Keratinocyte (primary cell): ENCODE results near the gene CASP9. TPM values are rescaled to one million over a fixed set of nuclear protein-coding genes. Genes with fewer than 3 reads are reported as not detected.
"Not testable (repeated sequence)": the region's sequence is repeated elsewhere in the genome, so short reads cannot be mapped to it uniquely, and the experiment has no call there.

Source experiments
- DNase-seq: peaks from one replicate; pipeline ENCODE4 v3.0.0-alpha.2; 2011; ENCODE audit warnings: low read depth, missing footprints, low spot score
- FAIRE-seq: peaks from 2 replicates; lab custom pipeline; 2011; peaks lifted over from hg19 to GRCh38; lab: Jason Lieb, UNC
- H2AFZ ChIP-seq: 2 replicates; pipeline ENCODE4 v1.6.0; 2012; ENCODE audit warnings: low read length, control low read depth, inconsistent platforms; ENCODE audit not compliant: control insufficient read depth
- H3K27ac ChIP-seq: 2 replicates; pipeline ENCODE4 v1.5.1; 2011; ENCODE audit warnings: low read length; ENCODE audit not compliant: control insufficient read depth, insufficient read depth
- H3K27me3 ChIP-seq: 3 replicates; pipeline ENCODE4 v1.6.0; 2011; ENCODE audit warnings: low read length; ENCODE audit not compliant: control insufficient read depth, insufficient read depth; ENCODE audit errors: extremely low read depth
- H3K36me3 ChIP-seq, 2 experiments: 2 replicates in 1 of 2; 3 replicates in 1 of 2; pipeline ENCODE4 v1.5.1; 2011; ENCODE audit warnings: low read length in 2 of 2, mild to moderate bottlenecking in 1 of 2; ENCODE audit not compliant: control insufficient read depth in 2 of 2, insufficient read depth in 2 of 2; ENCODE audit errors: extremely low read depth in 1 of 2
- H3K4me1 ChIP-seq: 3 replicates; pipeline ENCODE4 v1.5.1; 2011; ENCODE audit warnings: low read length; ENCODE audit not compliant: control insufficient read depth, insufficient read depth; ENCODE audit errors: extremely low read depth
- H3K4me2 ChIP-seq: 3 replicates; pipeline ENCODE4 v1.6.0; 2011; ENCODE audit warnings: low read depth, low read length; ENCODE audit not compliant: control insufficient read depth, insufficient read depth; ENCODE audit errors: extremely low read depth
- H3K4me3 ChIP-seq, 3 experiments: fragments of 200-600 bp in 1 of 3; sonication (generic) in 1 of 3; 2 replicates in 2 of 3; 3 replicates in 1 of 3; pipeline ENCODE4 v1.5.1; 2011 to 2016; ENCODE audit warnings: low read length in 3 of 3, mild to moderate bottlenecking in 3 of 3, control low read depth in 2 of 3, inconsistent platforms in 1 of 3, low read depth in 1 of 3, mixed read lengths in 1 of 3, mixed run types in 1 of 3, moderate library complexity in 1 of 3; ENCODE audit not compliant: control insufficient read depth in 2 of 3, insufficient read depth in 2 of 3; ENCODE audit errors: extremely low read depth in 1 of 3
- H3K79me2 ChIP-seq: 2 replicates; pipeline ENCODE4 v1.6.0; 2012; ENCODE audit warnings: low read length; ENCODE audit not compliant: control insufficient read depth, insufficient read depth
- H3K9ac ChIP-seq: 3 replicates; pipeline ENCODE4 v1.6.0; 2011; ENCODE audit warnings: low read length; ENCODE audit not compliant: control insufficient read depth, insufficient read depth; ENCODE audit errors: extremely low read depth
- H3K9me1 ChIP-seq: 3 replicates; pipeline ENCODE4 v1.6.0; 2011; ENCODE audit warnings: low read length; ENCODE audit not compliant: control insufficient read depth, insufficient read depth; ENCODE audit errors: extremely low read depth
- H3K9me3 ChIP-seq: 2 replicates; pipeline ENCODE4 v1.5.1; 2012; ENCODE audit warnings: low read depth, low read length; ENCODE audit not compliant: control insufficient read depth
- H4K20me1 ChIP-seq: 3 replicates; pipeline ENCODE4 v1.6.0; 2011; ENCODE audit warnings: low read length; ENCODE audit not compliant: control insufficient read depth, insufficient read depth; ENCODE audit errors: extremely low read depth
- EZH2 ChIP-seq: IDR thresholded peaks from one replicate; pipeline ENCODE4 v1.6.1; 2012; ENCODE audit warnings: inconsistent platforms, mild to moderate bottlenecking, low read length, moderate library complexity
- dilution Hi-C: fragments of 300-500 bp; cut with MboI; formaldehyde crosslinking; loops from one replicate; pipeline ENCODE4 v1.7.0; 2020; ENCODE audit warnings: low sequenced_read_pairs; ENCODE audit not compliant: extremely low pct_ligation_motif_present
- polyA plus RNA-seq, 5 experiments: library from polyadenylated mRNA; depleted of rRNA in 3 of 5; stranded (reverse) in 3 of 5; stranded (forward) in 1 of 5; unstranded in 1 of 5; fragments of >200 nt; gene quantifications; 1 replicate in 1 of 5; 2 replicates in 3 of 5; 3 replicates in 1 of 5; pipeline versions ENCODE4 v1.2.1 to v1.2.3, GENCODE V29; 2011 to 2012; ENCODE audit warnings: missing spikeins in 2 of 5, low read depth in 1 of 5, low replicate concordance in 1 of 5
- TF ChIP-seq, protein P1 (sequence below), 3 experiments: IDR thresholded peaks in 1 of 3; conservative IDR thresholded peaks in 1 of 3; optimal IDR thresholded peaks in 1 of 3; 2 replicates in 2 of 3; 3 replicates in 1 of 3; pipeline versions ENCODE3 to v1.5.1; 2011; ENCODE audit warnings: low read length in 3 of 3, mild to moderate bottlenecking in 3 of 3, moderate library complexity in 2 of 3, control low read depth in 1 of 3, inconsistent platforms in 1 of 3; ENCODE audit not compliant: insufficient read depth in 2 of 3; ENCODE audit errors: extremely low read depth in 1 of 3

The CASP9 gene
- polyA plus RNA-seq, 1 donor (not counting 4 experiments of a cell fraction or from before 2014, with no cell fraction given), result 4.4 TPM

DNA sequence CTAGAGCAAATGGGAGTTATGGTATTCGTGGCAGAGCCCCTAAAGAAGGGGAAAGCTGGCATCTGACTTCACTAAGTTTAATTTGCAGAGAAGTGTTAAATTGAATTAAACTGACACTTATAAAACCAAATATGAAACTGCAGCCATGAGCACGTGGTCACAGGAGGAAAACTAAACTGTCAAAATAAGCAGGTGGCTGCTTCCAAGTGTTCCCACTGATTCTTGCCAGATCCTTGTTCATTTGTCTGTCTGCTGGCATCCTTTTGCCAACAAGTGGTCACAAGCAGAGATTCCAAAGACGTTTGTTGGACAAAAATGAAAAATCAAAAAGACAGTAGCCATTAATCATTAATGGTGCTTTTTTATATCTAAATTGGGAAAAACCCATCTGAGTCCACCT, 54.7 kb downstream of the CASP9 start:
- Histone ChIP-seq H3K27ac (no peak overlapping the region), H2AFZ (no peak overlapping the region), H3K9ac (no peak overlapping the region), H3K79me2 (no peaks in the 10 kb centered on the region), H3K4me3 (no peak overlapping the region), H3K4me1 (no peaks in the 10 kb centered on the region), H3K9me1 (no peaks in the 10 kb centered on the region), H3K27me3 (no peaks in the 10 kb centered on the region), H3K4me2 (no peak overlapping the region), H3K36me3 (no peaks in the 10 kb centered on the region), H4K20me1 (no peaks in the 10 kb centered on the region), H3K9me3 (no peaks in the 10 kb centered on the region)
- dilution Hi-C loops, result no loop called here
- no peak for FAIRE-seq
- no peak for DNase-seq
- no peak for TF ChIP-seq EZH2
- TF ChIP-seq, protein P1, sequence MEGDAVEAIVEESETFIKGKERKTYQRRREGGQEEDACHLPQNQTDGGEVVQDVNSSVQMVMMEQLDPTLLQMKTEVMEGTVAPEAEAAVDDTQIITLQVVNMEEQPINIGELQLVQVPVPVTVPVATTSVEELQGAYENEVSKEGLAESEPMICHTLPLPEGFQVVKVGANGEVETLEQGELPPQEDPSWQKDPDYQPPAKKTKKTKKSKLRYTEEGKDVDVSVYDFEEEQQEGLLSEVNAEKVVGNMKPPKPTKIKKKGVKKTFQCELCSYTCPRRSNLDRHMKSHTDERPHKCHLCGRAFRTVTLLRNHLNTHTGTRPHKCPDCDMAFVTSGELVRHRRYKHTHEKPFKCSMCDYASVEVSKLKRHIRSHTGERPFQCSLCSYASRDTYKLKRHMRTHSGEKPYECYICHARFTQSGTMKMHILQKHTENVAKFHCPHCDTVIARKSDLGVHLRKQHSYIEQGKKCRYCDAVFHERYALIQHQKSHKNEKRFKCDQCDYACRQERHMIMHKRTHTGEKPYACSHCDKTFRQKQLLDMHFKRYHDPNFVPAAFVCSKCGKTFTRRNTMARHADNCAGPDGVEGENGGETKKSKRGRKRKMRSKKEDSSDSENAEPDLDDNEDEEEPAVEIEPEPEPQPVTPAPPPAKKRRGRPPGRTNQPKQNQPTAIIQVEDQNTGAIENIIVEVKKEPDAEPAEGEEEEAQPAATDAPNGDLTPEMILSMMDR (optimal IDR thresholded peaks at IDR 0.05 in 1 of 3, IDR thresholded peaks at IDR 0.05 in 1 of 3, conservative IDR thresholded peaks at IDR 0.05 in 1 of 3; ENCODE audit: extremely low read depth in 1 of 3, insufficient read depth in 2 of 3, low read length in 3 of 3), result no peak

DNA sequence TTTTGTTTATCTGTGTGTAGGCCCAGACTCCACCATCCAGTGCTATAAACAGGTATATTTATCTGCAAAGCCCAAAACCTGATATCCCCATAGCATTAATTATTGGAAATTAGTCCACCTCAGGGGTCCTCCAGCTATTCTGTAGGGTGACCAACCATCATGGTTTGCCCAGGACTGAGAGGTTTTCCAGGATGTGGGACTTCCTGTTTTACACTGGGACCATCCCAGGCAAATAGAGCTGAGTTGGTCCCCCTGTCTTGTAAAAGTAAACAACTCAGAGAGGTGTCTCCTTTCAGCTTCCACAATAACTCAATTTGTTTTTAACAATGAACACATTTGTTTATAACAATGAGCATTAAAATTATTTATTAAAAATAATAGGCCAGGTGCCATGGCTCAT, 55.9 kb downstream of the CASP9 start:
- no peaks in the 10 kb centered on the region for H3K79me2 ChIP-seq
- H2AFZ ChIP-seq, result no peak overlapping the region
- DNase-seq (no peak), FAIRE-seq (no peak)
- H3K4me2 ChIP-seq, result no peak overlapping the region
- no peak overlapping the region for H3K9ac ChIP-seq
- H3K9me3 ChIP-seq, result no peaks in the 10 kb centered on the region
- peaks cover 3% of the 10 kb centered on the region for H3K4me1 ChIP-seq
- H3K36me3 ChIP-seq, result no peaks in the 10 kb centered on the region
- H3K9me1 ChIP-seq, result no peaks in the 10 kb centered on the region
- H3K27me3 ChIP-seq, result no peaks in the 10 kb centered on the region
- dilution Hi-C loops, result no loop called here
- H4K20me1 ChIP-seq, result no peaks in the 10 kb centered on the region
- no peak overlapping the region for H3K4me3 ChIP-seq
- H3K27ac ChIP-seq, result no peak overlapping the region
- TF ChIP-seq EZH2, result no peak
- TF ChIP-seq, protein P1 (optimal IDR thresholded peaks at IDR 0.05 in 1 of 3, IDR thresholded peaks at IDR 0.05 in 1 of 3, conservative IDR thresholded peaks at IDR 0.05 in 1 of 3; ENCODE audit: extremely low read depth in 1 of 3, insufficient read depth in 2 of 3, low read length in 3 of 3), result no peak

DNA sequence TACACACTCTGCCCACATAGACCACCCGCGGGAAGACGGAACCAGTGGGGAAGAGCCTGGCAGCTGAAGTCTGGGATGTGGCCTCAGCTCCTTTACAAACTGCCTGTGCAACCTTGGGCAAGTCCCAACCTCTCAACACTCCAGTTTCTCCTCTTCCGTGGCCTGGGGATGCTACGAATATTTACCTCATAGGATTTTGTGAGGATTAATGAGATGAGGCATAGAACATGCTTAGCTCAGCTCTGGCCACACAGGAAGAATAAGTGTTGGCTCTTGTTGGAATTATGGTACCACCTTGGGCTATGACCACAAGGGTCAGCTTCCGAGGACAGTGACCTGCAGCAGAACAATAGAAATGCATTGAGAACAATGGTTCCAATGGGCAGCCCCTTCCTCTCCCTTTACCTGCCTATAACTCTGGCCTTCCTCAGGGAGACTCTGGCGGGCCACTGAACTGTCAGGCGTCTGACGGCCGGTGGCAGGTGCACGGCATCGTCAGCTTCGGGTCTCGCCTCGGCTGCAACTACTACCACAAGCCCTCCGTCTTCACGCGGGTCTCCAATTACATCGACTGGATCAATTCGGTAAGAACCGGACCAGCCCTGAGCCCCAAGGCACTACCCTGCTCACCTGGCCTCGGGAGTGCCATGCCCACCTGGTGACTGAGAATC, 56.9 kb downstream of the CASP9 start:
- H3K9ac ChIP-seq, H3K36me3 ChIP-seq, H3K9me3 ChIP-seq, H4K20me1 ChIP-seq, DNase-seq, H3K4me3 ChIP-seq, dilution Hi-C loops, H3K27ac ChIP-seq, H3K4me2 ChIP-seq, H3K79me2 ChIP-seq, H2AFZ ChIP-seq, H3K4me1 ChIP-seq, H3K27me3 ChIP-seq, H3K9me1 ChIP-seq: not testable (repeated sequence)
- FAIRE-seq, result peak; percentile 84
